Suprapubic skin (tissue), 3 donors: ENCODE results near the gene CELF5.

Experiments used
- CTCF ChIP-seq, 2 donors: fragments of 200-600 bp in 1 of 2; fragments of 450-650 bp in 1 of 2; sonication (generic) in 1 of 2; IDR thresholded peaks; one replicate each; pipeline ENCODE4 v1.5.1; 2016 to 2019; ENCODE audit warnings: antibody characterized with exemption in 2 of 2, mild to moderate bottlenecking in 1 of 2, moderate library complexity in 1 of 2
- EP300 ChIP-seq: sonication (generic); formaldehyde crosslinking; IDR thresholded peaks from one replicate; pipeline ENCODE4 v1.6.1; 2017; ENCODE audit warnings: antibody characterized with exemption

- TF ChIP-seq EP300 (no peak), CTCF (IDR thresholded peaks at IDR 0.05) (no peak)
These were observed 56.6 kb downstream of the CELF5 start for GRCh38 chr19:3281026-3281425.
